ENCODE measurements around the gene FAM89A. TPM values are rescaled to one million over a fixed set of nuclear protein-coding genes. Genes with fewer than 3 reads are reported as not detected.

Gene FAM89A
- total and polyA plus RNA-seq, 2 donors (not counting 3 experiments of a cell fraction or from before 2014, with no cell fraction given), result 21.0 to 24.0 TPM

- POLR2A ChIA-PET, result no interaction called here
- Histone ChIP-seq H3K9me3 (replicated peaks; ENCODE audit: control insufficient read depth, insufficient read depth, low read length) (no peaks in the 10 kb centered on the region), H3K9me1 (replicated peaks; ENCODE audit: control insufficient read depth, extremely low read depth, insufficient read depth, low read length) (no peaks in the 10 kb centered on the region), H3K4me3 (replicated peaks in 1 of 3; ENCODE audit: insufficient read depth in 1 of 3, low read depth in 1 of 3, low read length in 3 of 3) (no peak overlapping the region), H3K79me2 (ENCODE audit: control insufficient read depth, insufficient read depth, low read length) (no peaks in the 10 kb centered on the region), H3K36me3 (ENCODE audit: control insufficient read depth in 2 of 2, extremely low read depth in 1 of 2, insufficient read depth in 2 of 2, low read length in 2 of 2) (peaks cover 0 to 4% of the 10 kb centered on the region in 2 experiments), H3K27me3 (ENCODE audit: control insufficient read depth in 2 of 2, insufficient read depth in 2 of 2, low read length in 2 of 2) (no peaks in the 10 kb centered on the region), H2AFZ (ENCODE audit: low read depth, low read length) (no peak overlapping the region), H3K27ac (ENCODE audit: insufficient read depth, low read depth, low read length) (no peak overlapping the region), H4K20me1 (replicated peaks; ENCODE audit: control insufficient read depth, extremely low read depth, insufficient read depth, low read length) (no peaks in the 10 kb centered on the region), H3K4me1 (ENCODE audit: control insufficient read depth, extremely low read depth, insufficient read depth, low read length) (peaks cover 7% of the 10 kb centered on the region), H3K9ac (replicated peaks; ENCODE audit: extremely low read depth, insufficient read depth, low read length) (no peak overlapping the region), H3K4me2 (ENCODE audit: insufficient read depth, low read length) (no peak overlapping the region)
- BruUV-seq (replicated peaks), result no TSS peak
- CTCF ChIA-PET, result no interaction called here
- intact Hi-C loops (cut with micrococcal nuclease) (loop anchor here (2.0 kb wide), 2 partner anchors 73 to 191 kb away; no protein-coding TSS in a partner anchor), dilution Hi-C loops (cut with MboI; ENCODE audit: extremely low pct_ligation_motif_present, low sequenced_read_pairs) (no loop called here)
- no peak for DNase-seq (ENCODE audit: low read depth, low spot score)
- peak; percentile 33 for FAIRE-seq
- TF ChIP-seq GATA2 (IDR thresholded peaks at IDR 0.05; ENCODE audit: insufficient read depth, insufficient read length, low read depth, low read length) (no peak), EZH2 (IDR thresholded peaks at IDR 0.05; ENCODE audit: borderline replicate concordance, low read depth, low read length, severe bottlenecking) (no peak), POLR2AphosphoS5 (IDR thresholded peaks at IDR 0.05; ENCODE audit: insufficient read depth, low read depth, low read length) (no peak), FOS (IDR thresholded peaks at IDR 0.05; ENCODE audit: borderline replicate concordance, insufficient read depth, low read length) (no peak), JUN (IDR thresholded peaks at IDR 0.05; ENCODE audit: borderline replicate concordance, insufficient read depth, insufficient read length, low read depth) (no peak), POLR2A (IDR thresholded peaks at IDR 0.05; ENCODE audit: low read depth, low read length) (no peak), MYC (IDR thresholded peaks at IDR 0.05; ENCODE audit: low read depth, low read length) (no peak)
- TF ChIP-seq, protein P1, sequence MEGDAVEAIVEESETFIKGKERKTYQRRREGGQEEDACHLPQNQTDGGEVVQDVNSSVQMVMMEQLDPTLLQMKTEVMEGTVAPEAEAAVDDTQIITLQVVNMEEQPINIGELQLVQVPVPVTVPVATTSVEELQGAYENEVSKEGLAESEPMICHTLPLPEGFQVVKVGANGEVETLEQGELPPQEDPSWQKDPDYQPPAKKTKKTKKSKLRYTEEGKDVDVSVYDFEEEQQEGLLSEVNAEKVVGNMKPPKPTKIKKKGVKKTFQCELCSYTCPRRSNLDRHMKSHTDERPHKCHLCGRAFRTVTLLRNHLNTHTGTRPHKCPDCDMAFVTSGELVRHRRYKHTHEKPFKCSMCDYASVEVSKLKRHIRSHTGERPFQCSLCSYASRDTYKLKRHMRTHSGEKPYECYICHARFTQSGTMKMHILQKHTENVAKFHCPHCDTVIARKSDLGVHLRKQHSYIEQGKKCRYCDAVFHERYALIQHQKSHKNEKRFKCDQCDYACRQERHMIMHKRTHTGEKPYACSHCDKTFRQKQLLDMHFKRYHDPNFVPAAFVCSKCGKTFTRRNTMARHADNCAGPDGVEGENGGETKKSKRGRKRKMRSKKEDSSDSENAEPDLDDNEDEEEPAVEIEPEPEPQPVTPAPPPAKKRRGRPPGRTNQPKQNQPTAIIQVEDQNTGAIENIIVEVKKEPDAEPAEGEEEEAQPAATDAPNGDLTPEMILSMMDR (IDR thresholded peaks at IDR 0.05; ENCODE audit: extremely low read depth in 1 of 2, insufficient read depth in 1 of 2, low read depth in 1 of 2, low read length in 2 of 2), result no peak
- TF ChIP-seq, protein P2, sequence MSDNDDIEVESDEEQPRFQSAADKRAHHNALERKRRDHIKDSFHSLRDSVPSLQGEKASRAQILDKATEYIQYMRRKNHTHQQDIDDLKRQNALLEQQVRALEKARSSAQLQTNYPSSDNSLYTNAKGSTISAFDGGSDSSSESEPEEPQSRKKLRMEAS (IDR thresholded peaks at IDR 0.05; ENCODE audit: insufficient read depth, insufficient read length), result no peak
Measured at GRCh38 chr1:231020139-231020601, 19.9 kb downstream of the FAM89A start.

Measured in endothelial cell of umbilical vein (primary cell).